Islet of Langerhans (tissue), 1 donor: ENCODE results near the gene CUL3.
A peak's percentile ranks its signal among the peaks of the same experiment; 100 is the strongest.
"Not testable (repeated sequence)": the region's sequence is repeated elsewhere in the genome, so short reads cannot be mapped to it uniquely, and the experiment has no call there.

Experiments used
- FAIRE-seq: peaks from one replicate; lab custom pipeline; 2011; peaks lifted over from hg19 to GRCh38; lab: Jason Lieb, UNC

The CUL3 gene

DNA sequence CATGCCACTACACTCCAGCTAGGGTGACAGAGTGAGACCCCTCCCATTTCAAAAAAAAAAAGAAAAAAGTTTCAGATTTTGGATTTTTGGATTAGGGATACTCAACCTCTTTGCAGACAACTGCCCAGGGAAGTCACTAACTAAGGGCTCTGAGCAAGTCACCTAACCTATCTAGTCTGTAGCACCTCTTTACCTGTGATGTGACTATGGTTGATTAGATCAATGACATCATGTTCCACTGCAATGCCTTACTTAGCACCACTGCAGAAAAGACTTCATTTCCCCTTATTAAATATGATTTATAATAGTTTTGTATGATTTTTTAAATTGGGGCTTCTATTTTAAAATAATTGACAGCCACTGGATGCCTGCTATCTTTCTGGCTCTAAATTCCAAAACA is 41.2 kb downstream of the CUL3 start:
- no peak for FAIRE-seq

DNA sequence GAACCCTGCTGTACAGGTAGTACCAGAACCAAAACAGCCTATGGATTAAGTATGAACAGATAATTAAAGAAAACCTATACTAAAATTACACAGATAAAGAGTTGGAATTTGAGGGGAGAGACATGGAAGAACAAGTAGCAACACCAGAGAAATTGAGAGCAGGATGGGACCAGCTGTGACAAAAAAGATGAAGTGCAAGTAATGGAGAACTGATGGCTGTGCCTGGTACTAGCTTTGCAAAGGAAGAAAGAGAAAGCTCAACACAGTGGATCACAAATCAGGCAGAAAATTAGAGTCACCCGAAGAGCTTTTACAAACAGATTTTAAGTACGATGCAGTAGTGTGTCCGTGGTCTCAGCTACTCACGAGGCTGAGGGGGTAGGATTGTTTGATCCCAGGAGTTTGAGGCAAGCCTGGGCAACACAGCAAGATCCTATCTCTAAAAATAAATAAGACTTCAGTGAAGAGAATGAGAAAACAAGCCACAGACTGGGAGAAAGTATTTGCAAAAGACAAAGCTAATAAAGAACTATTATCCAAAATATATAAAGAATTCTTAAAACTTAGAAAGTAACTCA is 46.5 kb downstream of the CUL3 start:
- FAIRE-seq, result no peak

DNA sequence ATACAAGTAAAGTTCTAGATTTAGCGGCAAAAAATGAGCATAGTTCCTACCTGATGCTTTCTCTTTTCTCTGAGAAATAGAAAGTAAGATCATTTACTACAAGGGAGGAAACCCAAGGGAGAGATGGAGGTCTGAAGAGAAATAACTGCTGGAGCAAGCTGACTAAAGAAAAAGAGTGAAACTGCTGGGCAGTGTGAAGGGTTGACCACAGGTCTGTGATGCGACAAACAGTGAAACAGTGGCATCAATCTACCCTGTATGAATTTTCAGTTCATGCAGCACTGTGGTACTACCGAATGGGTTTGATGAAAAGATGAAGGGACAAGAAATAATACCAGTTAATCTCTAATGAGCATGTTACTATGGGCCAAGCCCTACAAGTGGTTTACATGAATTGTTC is 52.2 kb downstream of the CUL3 start:
- no peak for FAIRE-seq

DNA sequence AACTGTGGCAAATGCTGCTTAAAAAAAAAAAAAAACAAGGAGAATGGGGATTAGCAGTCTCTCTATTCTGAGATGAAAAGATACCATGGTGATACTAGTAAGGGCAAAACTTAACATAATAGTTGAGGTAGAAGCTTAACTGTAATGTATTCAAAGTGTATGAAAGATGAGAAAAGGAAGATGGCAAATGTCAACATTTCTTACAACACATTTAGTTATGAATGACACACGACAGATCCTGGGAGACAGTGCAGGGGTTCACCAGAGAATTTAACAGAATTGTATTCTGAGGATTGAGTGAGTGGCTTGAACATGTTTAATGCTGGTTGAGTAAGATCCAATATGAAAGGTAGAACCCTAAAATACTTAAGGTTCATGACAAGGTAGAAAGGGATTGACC is 52.7 kb downstream of the CUL3 start:
- no peak for FAIRE-seq

DNA sequence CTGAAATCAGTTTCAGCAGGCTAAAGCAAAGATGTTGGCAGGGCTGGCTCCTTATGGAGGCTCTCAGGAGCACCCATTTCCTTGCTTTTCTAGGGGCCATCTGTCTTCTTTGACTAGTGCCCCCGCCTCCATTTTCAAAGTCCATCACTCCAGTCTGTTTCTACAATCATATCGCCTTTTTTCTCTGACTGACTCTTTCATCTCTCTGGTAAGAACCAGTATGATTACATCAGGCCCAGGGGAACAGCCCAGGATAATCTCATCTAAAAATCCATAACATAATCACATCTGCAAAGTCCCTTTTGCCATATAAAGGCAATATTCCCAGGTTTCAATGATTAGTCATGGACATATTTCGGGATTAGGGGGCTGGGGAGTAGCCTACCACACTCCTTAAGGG is 57.0 kb downstream of the CUL3 start:
- FAIRE-seq, result no peak

DNA sequence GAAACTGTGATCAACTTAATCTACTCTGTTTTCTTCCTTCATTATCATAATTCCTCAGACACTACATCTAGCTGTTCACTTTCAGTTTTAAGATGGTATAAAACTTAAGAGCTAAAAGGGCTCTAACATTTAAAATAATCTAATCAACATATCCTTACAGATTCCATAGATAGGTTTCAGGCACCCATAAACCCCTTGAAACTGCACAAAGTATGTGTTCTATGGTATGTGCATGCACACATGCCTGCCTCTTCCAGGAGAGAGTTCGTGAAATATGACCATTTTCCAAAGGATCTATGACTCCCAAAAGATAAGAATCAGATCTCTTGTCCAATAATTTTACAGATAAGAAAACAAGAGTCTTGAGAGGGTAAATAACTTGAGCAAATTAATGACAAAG is 59.4 kb downstream of the CUL3 start:
- no peak for FAIRE-seq

DNA sequence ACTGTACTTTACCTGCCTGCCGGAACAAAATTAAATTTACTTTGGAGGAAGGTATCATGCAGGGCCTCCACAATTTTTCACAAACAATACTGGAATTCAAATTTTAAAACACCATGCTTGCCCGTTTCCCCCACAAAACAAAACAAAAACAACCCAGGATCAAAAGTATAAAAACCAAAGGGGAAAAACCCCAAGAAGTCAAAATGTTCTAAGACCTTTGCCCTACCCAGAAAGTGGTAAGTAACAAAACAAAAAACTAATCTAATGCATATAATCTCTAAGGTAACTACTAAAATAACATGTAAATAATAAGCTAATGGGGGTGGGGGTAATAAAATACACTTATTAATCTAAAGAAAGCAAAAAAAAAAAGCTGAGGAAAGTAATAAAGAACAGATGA is 60.5 kb downstream of the CUL3 start:
- no peak for FAIRE-seq

DNA sequence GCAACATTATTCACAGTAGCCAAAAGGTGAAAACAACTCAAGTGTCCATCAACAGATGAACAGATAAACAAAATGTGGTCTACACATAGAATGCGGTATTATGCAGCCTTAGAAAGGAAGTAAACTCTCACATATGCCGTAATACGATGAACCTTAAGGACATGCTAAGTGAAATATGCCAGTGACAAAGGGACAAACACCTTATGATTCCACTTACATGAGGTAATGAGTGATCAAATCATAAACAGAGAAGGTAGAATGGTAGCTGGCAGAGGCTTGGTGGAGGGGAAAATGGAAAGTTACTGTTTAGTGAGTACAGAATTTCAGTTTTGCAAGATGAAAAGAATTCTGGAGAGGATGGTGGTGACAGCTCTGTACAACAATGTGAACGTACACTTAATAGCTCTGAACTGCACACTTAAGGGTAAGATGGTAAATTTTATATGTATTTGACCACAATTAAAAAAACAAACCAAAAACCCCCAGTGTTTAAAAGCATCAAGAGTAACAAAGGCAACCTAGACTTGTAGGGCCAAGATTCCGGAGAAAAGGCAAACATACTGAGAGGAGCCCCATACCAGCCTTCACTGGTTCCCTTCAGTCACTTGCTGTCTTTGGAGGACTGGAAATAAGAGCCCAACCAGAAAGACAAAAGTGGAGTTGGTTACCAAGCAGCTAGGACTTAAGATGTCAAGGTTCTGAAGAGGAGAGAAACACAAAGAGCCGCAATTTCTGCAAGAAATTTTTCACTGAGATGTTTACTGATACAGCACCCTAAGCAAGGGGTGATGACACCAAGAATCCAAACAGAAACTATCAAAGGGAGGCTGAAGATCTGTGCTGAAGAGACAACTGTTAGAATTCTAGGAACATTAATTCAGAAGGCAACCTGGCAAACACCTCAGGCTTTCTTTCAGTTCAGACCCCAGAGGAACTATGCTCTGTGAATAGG is 61.3 kb downstream of the CUL3 start:
- FAIRE-seq, result peak; percentile 60

DNA sequence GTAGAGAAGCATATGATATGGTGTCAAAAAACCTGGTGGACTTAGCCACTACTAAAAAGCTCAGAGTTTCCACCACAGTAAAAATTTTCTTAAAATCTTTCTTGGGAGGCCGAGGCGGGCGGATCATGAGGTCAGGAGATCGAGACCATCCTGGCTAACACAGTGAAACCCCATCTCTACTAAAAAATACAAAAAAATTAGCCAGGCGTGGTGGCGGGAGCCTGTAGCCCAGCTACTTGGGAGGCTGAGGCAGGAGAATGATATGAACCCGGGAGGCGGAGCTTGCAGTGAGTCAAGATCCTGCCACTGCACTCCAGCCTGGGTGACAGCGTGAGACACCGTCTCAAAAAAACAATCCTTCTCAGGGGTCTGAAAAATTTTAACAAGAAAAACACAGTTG is 62.7 kb downstream of the CUL3 start:
- not testable (repeated sequence) for FAIRE-seq

DNA sequence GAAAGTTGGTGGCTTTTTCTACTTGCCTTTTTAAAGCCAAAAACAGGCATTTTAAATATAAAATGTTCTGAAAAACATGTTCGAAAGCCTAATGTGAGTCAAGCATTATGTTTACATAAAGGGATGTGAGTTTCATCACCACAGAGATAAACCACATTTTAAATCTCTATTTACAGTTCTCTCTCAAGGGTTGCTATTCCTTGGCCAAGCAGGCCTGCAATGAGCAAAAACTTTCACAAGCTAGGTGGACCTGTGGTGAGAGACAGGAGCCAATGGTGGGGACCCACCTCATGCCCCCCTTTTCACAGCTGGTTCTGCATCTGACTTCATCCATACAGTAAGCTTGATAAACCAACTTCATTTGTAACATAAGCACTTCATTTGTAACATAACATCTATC is 65.1 kb downstream of the CUL3 start:
- FAIRE-seq, result no peak

DNA sequence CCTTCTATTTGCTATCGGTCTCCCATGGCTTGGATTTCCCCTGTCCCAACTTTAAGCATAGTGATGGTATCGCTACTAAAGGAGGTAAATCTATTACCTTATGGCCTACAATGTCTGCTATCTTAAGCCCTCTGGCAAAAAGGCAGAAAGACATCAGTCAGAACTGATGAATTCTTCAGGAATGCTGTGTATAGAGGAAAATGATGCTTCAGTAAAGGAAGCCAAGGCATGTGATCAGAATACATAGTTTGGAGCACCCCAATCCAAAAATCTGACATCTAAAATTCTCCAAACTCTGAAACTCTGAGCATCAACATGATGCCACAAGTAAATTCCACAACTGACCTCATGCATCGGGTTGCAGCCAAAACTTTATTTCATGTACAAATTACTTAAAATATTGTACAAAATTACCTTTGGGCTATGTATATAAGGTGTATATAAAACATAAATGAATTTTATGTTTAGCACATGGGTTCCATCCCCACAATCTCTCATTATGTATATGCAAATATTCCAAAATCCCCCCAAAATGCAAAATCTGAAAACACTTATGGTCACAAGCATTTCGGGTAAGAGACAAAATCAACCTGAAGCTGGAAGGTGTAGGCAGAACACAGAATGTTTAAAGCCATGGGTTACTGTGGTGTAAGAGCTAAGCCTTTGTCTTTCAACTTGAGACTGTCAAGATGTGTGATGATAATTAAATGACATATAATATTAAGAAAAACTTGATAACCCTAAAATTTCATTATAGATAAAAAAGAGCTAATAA is 66.2 kb downstream of the CUL3 start:
- peak; percentile 17 for FAIRE-seq

DNA sequence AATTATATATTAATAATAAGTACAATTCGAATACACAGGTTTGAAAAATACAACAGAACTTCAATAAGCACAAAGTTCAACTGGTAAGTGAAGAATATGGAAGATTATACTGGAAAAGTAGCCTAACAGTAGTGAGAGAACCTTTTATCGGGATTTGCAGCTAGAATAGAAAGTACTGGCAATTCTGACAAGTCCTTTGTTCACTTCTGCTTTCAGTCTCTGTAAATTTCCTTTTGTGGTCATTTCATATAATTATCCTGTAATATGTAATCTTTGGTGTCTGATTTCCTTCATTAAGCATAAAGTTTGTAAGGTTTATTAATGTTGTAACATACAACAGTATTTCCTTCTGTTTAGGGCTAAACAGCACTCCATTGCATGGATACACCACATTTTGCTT is 67.2 kb downstream of the CUL3 start:
- FAIRE-seq, result no peak

DNA sequence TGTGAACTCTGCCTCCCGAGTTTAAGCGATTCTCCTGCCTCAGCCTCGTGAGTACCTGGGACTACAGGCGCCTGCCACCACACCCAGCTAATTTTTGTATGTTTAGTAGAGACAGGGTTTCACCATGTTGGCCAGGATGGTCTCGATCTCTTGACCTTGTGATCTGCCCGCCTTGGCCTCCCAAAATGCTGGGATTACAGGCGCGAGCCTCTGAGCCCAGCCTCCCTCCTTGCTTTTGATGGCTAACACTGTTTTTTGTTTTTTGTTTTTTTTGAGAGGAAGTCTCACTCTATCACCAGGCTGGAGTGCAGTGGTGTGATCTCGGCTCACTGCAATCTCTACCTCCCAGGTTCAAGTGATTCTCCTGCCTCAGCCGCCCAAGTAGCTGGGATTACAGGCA is 68.8 kb downstream of the CUL3 start:
- FAIRE-seq, result not testable (repeated sequence)

DNA sequence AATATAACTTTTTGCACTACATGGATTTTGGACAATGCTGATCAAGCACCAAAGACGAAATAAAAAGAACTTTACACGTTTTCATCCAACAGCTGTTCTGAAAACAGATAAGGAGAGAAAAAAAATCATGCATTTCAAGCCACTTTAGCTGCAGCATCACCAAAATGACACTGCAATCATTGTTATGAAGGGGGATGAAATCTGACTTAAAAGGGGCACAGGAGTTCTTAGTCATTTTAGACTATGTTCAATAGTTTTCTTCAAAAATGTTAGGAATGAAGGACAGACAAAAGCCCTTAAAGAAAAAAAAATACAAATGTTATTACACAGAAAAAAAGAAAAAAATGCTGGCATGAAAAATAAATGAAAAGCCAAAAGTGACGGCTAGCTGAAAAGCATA is 71.2 kb downstream of the CUL3 start:
- FAIRE-seq, result no peak

DNA sequence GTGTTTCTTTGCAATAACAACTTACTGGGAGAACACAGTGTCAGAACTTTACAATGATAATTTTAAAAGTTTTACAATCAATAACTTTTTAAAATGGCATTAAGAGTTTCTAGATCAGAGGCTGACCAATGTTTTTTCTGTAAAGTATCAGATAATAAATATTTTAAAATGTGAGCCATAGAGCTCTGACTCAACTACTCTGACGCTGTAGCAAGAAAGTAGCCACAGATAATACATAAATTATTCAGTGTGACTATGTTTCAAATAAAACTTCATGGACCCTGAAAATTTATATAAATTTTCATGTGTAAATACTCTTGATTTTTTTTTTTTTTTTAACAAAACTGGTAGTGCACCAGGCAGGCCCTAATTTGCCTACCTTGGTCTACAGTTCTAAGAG is 77.4 kb downstream of the CUL3 start:
- peak; percentile 9 for FAIRE-seq

DNA sequence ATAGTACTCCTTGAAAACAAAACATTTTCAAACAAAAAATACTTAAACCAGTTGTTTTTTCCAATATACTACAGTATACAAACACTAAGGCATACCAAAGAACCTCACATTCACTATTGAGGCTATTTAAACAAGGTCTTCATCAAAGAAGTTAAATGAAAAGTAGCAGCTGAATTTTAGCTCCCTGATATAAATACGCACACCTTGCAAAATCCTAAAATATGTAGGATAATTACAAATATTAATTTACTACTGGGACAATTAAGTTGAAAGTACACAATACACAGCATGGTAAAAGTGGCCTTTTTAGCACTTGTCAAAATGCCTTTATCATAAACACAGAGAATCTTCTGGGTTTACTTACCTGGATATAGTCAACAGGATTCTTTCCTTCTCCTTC is 78.7 kb downstream of the CUL3 start:
- FAIRE-seq, result no peak

DNA sequence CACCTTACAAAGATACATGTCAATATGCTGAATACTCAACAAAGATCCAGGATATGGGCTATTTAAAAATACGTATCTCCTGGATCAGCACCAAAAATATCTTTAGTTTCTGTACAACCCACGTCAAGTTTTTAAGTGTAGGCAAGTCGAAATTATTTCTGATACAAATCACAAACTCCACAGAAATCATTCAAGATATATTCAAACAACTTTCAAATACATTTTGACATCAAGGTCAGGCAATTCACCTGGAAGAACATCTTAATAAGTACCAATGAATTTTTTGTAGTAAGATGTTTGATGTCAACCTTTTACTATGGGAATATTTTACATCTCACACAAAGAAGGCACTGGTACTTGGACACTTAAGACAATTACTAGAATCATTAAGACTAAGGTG is 86.2 kb downstream of the CUL3 start:
- FAIRE-seq, result no peak

DNA sequence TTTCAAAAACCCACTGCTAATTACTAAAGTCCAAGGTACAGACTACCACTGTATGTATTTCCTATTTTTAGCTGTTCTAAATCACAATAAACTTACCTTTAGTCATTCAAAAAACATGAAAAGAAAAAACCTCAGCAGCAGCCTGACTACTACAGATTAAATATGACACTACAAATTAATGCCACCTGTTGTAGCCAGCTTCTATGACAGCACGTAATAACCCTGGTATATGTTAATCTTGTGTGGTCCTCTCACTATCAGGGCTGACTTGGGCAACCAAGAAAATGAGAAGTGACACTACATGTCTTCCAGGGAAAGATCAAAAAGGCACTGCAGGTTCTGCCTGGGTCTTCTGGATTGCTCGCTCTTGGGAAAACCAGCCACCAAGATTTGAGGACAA is 92.6 kb downstream of the CUL3 start:
- no peak for FAIRE-seq

DNA sequence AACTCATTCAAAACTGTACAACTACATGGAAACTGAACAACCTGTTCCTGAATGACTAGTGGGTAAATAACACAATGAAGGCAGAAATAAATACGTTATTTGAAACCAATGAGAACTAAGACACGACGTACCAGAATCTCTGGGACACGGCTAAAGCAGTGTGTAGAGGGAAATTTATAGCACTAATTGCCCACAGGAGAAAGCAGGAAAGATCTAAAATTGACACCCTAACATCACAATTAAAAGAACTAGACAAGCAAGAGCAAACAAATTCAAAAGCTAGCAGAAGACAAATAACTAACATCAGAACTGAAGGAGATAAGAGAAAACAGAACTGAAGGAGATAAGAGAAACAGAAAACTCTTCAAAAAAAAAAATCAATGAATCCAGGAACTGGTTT is 97.2 kb downstream of the CUL3 start:
- not testable (repeated sequence) for FAIRE-seq

DNA sequence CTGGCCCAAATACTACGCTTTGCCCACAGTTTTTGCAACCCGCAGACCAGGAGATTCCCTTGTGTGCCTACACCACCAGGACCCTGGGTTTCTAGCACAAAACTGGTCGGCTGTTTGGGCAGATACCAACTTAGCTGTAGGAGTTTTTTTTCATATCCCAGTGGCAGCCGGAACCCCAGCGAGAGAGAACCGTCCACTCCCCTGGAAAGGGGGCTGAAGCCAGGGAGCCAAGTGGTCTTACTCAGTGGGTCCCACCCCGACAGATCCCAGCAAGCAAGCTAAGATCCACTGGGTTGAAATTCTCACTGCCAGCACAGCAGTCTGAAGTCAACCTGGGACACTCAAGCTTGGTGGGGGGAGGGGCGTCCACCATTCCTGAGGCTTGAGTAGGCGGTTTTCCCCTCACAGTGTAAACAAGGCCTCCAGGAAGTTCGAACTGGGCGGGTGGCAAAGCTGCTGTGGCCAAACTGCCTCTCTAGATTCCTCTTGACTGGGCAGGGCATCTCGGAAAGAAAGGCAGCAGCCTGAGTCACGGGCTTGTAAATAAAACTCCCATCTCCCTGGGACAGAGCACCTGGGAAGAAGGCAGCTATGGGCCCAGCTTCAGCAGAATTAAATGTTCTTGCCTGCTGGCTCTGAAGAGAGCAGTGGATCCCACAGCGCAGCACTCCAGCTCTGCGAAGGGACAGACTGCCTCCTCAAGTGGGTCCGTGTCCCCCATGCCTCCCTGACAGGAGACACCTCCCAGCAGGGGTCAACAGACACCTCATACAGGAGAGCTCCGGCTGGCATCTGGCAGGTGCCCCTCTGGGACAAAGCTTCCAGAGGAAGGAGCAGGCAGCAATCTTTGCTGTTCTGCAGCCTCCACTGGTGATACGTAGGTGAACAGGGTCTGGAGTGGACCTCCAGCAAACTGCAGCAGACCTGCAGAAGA is 99.8 kb downstream of the CUL3 start:
- not testable (repeated sequence) for FAIRE-seq

DNA sequence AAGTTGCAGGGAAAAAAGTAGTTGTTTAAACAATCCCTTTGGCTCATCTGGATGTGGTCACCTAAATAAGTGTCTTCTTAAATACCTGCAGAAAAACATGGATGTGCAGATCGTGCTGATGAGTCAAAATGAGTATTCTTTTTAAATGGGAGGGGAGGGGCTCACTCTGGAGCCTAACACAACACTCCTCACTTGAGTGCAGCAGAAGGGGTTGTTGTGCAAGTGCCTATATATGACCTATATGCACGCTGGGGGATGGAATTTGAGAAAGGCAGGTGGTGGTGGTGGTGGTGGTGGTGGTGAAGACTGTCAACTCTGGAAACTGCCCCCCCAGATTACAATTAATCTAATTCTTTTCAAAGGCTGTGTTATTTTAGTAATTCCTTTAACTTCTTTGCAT is 105.3 kb downstream of the CUL3 start:
- no peak for FAIRE-seq

DNA sequence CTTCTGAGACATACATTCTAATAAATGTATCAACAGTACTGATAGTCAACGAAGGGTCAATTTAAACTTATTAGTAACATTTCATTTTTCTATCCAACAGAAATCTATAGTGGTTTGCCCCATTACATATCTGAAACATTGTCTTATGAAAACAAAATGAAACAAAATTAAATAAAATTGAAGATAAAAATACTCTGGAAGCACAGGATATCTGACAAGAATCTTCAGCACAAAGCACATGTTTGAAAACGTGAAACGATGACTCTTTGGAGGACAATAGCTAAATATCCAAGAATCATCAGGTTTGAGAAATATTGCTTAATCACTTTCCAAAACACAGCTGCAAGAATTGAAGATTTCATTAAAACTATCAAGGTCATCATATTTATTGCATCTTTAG is 112.3 kb downstream of the CUL3 start:
- no peak for FAIRE-seq
